IMR-90 (cell line): Measurements from ENCODE around the gene USH2A. TPM values are rescaled to one million over a fixed set of nuclear protein-coding genes. Genes with fewer than 3 reads are reported as not detected.

Source experiments
- ATAC-seq: fragments of 200-7000 bp; cut with Tn5 transposase; 2 replicates; pipeline ENCODE4 v1.9.1; 2020; ENCODE audit warnings: low read depth, mild to moderate bottlenecking, moderate library complexity
- BruUV-seq: library from RNA; stranded (reverse); fragments of 400-500 nt; replicated peaks from 2 replicates; lab custom pipeline; 2021; lab: Mats Ljungman, UMichigan
- CTCF ChIA-PET: fragments of 300-600 bp; formaldehyde crosslinking; extraction: SDS; loops from one replicate; lab custom pipeline; 2021; ENCODE audit warnings: antibody characterized with exemption; lab: Yijun Ruan, JAX
- POLR2A ChIA-PET: fragments of 300-600 bp; sonication (Branson Sonifier 250); formaldehyde crosslinking; loops from one replicate; lab custom pipeline; 2022; ENCODE audit warnings: antibody characterized with exemption; ENCODE audit not compliant: unreplicated experiment; lab: Charles Lee
- DNase-seq: peaks from one replicate; pipeline ENCODE4 v3.0.0; 2013
- H2AFZ ChIP-seq: replicated peaks from 2 replicates; pipeline ENCODE3; 2013; ENCODE audit warnings: low read length, mild to moderate bottlenecking; ENCODE audit not compliant: poor library complexity
- H2AK5ac ChIP-seq: 2 replicates; pipeline ENCODE4 v1.6.1; 2013; ENCODE audit warnings: low read depth, low read length, inconsistent platforms
- H2AK9ac ChIP-seq: replicated peaks from 2 replicates; pipeline ENCODE3; 2013; ENCODE audit warnings: mild to moderate bottlenecking, low read depth, low read length, moderate library complexity; ENCODE audit not compliant: poor library complexity
- H2BK120ac ChIP-seq: 2 replicates; pipeline ENCODE4 v1.6.1; 2013; ENCODE audit warnings: low read depth, low read length, inconsistent platforms
- H2BK15ac ChIP-seq: 3 replicates; pipeline ENCODE4 v1.6.1; 2013; ENCODE audit warnings: low read depth, low read length, inconsistent platforms
- H2BK20ac ChIP-seq: 2 replicates; pipeline ENCODE4 v1.6.1; 2013; ENCODE audit warnings: low read depth, mild to moderate bottlenecking, inconsistent platforms, low read length, moderate library complexity
- H2BK5ac ChIP-seq: 2 replicates; pipeline ENCODE4 v1.6.1; 2013; ENCODE audit warnings: mild to moderate bottlenecking, low read depth, low read length, inconsistent platforms; ENCODE audit not compliant: poor library complexity, severe bottlenecking
- H3K14ac ChIP-seq: replicated peaks from 2 replicates; pipeline ENCODE4 v1.6.1; 2013; ENCODE audit warnings: low read depth, low read length, inconsistent platforms
- H3K18ac ChIP-seq: 2 replicates; pipeline ENCODE4 v1.6.1; 2013; ENCODE audit warnings: low read depth, low read length, control low read depth
- H3K23ac ChIP-seq: 2 replicates; pipeline ENCODE4 v1.6.1; 2013; ENCODE audit warnings: low read depth, low read length, inconsistent platforms
- H3K27ac ChIP-seq: 2 replicates; pipeline ENCODE4 v1.5.1; 2013; ENCODE audit warnings: mild to moderate bottlenecking, control low read depth, low read length; ENCODE audit not compliant: insufficient read depth
- H3K27me3 ChIP-seq: 2 replicates; pipeline ENCODE4 v1.6.1; 2013; ENCODE audit warnings: low read length; ENCODE audit not compliant: control insufficient read depth, insufficient read depth
- H3K36me3 ChIP-seq: 2 replicates; pipeline ENCODE4 v1.6.1; 2013; ENCODE audit warnings: low read length, mixed read lengths; ENCODE audit not compliant: control insufficient read depth, insufficient read depth
- H3K4ac ChIP-seq: 2 replicates; pipeline ENCODE4 v1.6.1; 2013; ENCODE audit warnings: low read depth, low read length, inconsistent platforms
- H3K4me1 ChIP-seq: 2 replicates; pipeline ENCODE4 v1.6.1; 2013; ENCODE audit warnings: low read length, mixed read lengths; ENCODE audit not compliant: control insufficient read depth, insufficient read depth
- H3K4me2 ChIP-seq: 2 replicates; pipeline ENCODE4 v1.6.1; 2013; ENCODE audit warnings: low read depth, mild to moderate bottlenecking, control low read depth, low read length, moderate library complexity
- H3K4me3 ChIP-seq: 2 replicates; pipeline ENCODE4 v1.5.1; 2013; ENCODE audit warnings: low read depth, mild to moderate bottlenecking, control low read depth, low read length, moderate library complexity; ENCODE audit not compliant: insufficient read depth
- H3K56ac ChIP-seq: 2 replicates; pipeline ENCODE4 v1.6.1; 2013; ENCODE audit warnings: low read length, inconsistent platforms; ENCODE audit not compliant: insufficient read depth; ENCODE audit errors: extremely low read depth
- H3K79me1 ChIP-seq, 2 experiments: 2 replicates each; pipeline ENCODE4 v1.6.1; 2013; ENCODE audit warnings: low read length in 2 of 2, inconsistent platforms in 1 of 2, low read depth in 1 of 2
- H3K9ac ChIP-seq: 2 replicates; pipeline ENCODE4 v1.6.1; 2013; ENCODE audit warnings: low read depth, low read length, control low read depth
- H3K9me1 ChIP-seq: 2 replicates; pipeline ENCODE4 v1.6.1; 2013; ENCODE audit warnings: low read length, inconsistent platforms; ENCODE audit not compliant: insufficient read depth
- H3K9me3 ChIP-seq: 2 replicates; pipeline ENCODE4 v1.6.1; 2013; ENCODE audit warnings: low read length; ENCODE audit not compliant: control insufficient read depth, insufficient read depth
- H4K20me1 ChIP-seq: 2 replicates; pipeline ENCODE4 v1.6.1; 2013; ENCODE audit warnings: low read length, inconsistent platforms; ENCODE audit not compliant: insufficient read depth
- H4K5ac ChIP-seq: 2 replicates; pipeline ENCODE4 v1.6.1; 2013; ENCODE audit warnings: mild to moderate bottlenecking, low read depth, low read length, control low read depth
- H4K8ac ChIP-seq, 2 experiments: 2 replicates each; pipeline ENCODE4 v1.6.1; 2013; ENCODE audit warnings: low read depth in 2 of 2, low read length in 2 of 2, control low read depth in 1 of 2, inconsistent platforms in 1 of 2
- H4K91ac ChIP-seq: 2 replicates; pipeline ENCODE4 v1.6.1; 2013; ENCODE audit warnings: low read depth, low read length, inconsistent platforms; ENCODE audit not compliant: insufficient read depth
- BHLHE40 ChIP-seq: fragments of 150-350 bp; IDR thresholded peaks from 2 replicates; pipeline ENCODE4 v1.6.1; 2016; ENCODE audit warnings: mild to moderate bottlenecking, low read depth, low read length
- CEBPB ChIP-seq: IDR thresholded peaks from 2 replicates; pipeline ENCODE4 v1.6.1; 2012; ENCODE audit warnings: low read depth, low read length, improper control_type of control experiment
- CHD1 ChIP-seq: IDR thresholded peaks from 2 replicates; pipeline ENCODE4 v1.6.1; 2012; ENCODE audit warnings: low read depth, low read length, improper control_type of control experiment
- FOS ChIP-seq: fragments of 150-350 bp; IDR thresholded peaks from 2 replicates; pipeline ENCODE4 v1.6.1; 2016; ENCODE audit warnings: low read depth, low read length
- MAFK ChIP-seq: IDR thresholded peaks from 2 replicates; pipeline ENCODE4 v1.6.1; 2012; ENCODE audit warnings: low read depth, low read length, improper control_type of control experiment
- MAZ ChIP-seq: IDR thresholded peaks from 2 replicates; pipeline ENCODE4 v1.6.1; 2012; ENCODE audit warnings: low read depth, mild to moderate bottlenecking, low read length, improper control_type of control experiment, moderate library complexity, borderline replicate concordance
- NFE2L2 ChIP-seq: fragments of 150-350 bp; IDR thresholded peaks from 2 replicates; pipeline ENCODE4 v1.6.1; 2016; ENCODE audit warnings: low read depth, mild to moderate bottlenecking, low read length
- POLR2A ChIP-seq: IDR thresholded peaks from 2 replicates; pipeline ENCODE4 v1.6.1; 2012; ENCODE audit warnings: mild to moderate bottlenecking, low read depth, low read length
- RAD21 ChIP-seq: IDR thresholded peaks from 2 replicates; pipeline ENCODE4 v1.6.1; 2012; ENCODE audit warnings: low read length, improper control_type of control experiment
- RCOR1 ChIP-seq: IDR thresholded peaks from 2 replicates; pipeline ENCODE4 v1.6.1; 2012; ENCODE audit warnings: mild to moderate bottlenecking, low read length, improper control_type of control experiment; ENCODE audit not compliant: insufficient replicate concordance
- RFX5 ChIP-seq: IDR thresholded peaks from 2 replicates; pipeline ENCODE4 v1.8.0; 2012; ENCODE audit warnings: low read depth, mild to moderate bottlenecking, low read length, moderate library complexity
- SMC3 ChIP-seq: fragments of 150-350 bp; IDR thresholded peaks from 2 replicates; pipeline ENCODE4 v1.6.1; 2016; ENCODE audit warnings: low read depth, mild to moderate bottlenecking, antibody characterized with exemption, low read length, moderate library complexity
- WGBS, 2 experiments: methylation state at CpG; one replicate each; pipeline versions ENCODE4 v1.1.5 to v1.1.7; 2013; ENCODE audit warnings: missing lambda C conversion rate in 2 of 2; ENCODE audit not compliant: insufficient read length in 1 of 2; ENCODE audit errors: extremely low coverage in 2 of 2; 5-methylcytosine and 5-hydroxymethylcytosine counted together
- dilution Hi-C: fragments of 300-500 bp; cut with HindIII; formaldehyde crosslinking; loops from one replicate; pipeline ENCODE4 v1.14.3; 2018; ENCODE audit warnings: low sequenced_read_pairs; ENCODE audit not compliant: unreplicated experiment
- in situ Hi-C: fragments of 300-500 bp; cut with MboI; formaldehyde crosslinking; loops from 3 replicates; pipeline ENCODE4 v1.14.3; 2019; ENCODE audit warnings: low sequenced_read_pairs, inconsistent platforms, mixed read lengths
- intact Hi-C: fragments of 100-400 bp; cut with micrococcal nuclease; formaldehyde crosslinking; loops from 2 replicates; pipeline ENCODE4 v1.10.0; 2022
- polyA plus RNA-seq, 3 experiments: library from polyadenylated mRNA; depleted of rRNA; stranded (reverse); fragments of >200 nt; gene quantifications; 2 replicates each; pipeline ENCODE4 v1.2.3, GENCODE V29; 2012; ENCODE audit warnings: low replicate concordance in 1 of 3
- total RNA-seq: library from RNA; depleted of rRNA; stranded (reverse); fragments of >200 nt; gene quantifications from 2 replicates; pipeline ENCODE4 v1.2.3, GENCODE V29; 2012
- TF ChIP-seq, protein P1 (sequence below): fragments of 150-350 bp; IDR thresholded peaks from 2 replicates; pipeline ENCODE4 v1.6.1; 2017; ENCODE audit warnings: mild to moderate bottlenecking, antibody characterized with exemption, low read length, low read depth
- TF ChIP-seq, protein P2 (sequence below): fragments of 150-350 bp; IDR thresholded peaks from 2 replicates; pipeline ENCODE4 v1.6.1; 2016; ENCODE audit warnings: low read depth, mild to moderate bottlenecking, low read length, moderate library complexity, borderline replicate concordance
- TF ChIP-seq, protein P3 (sequence below): conservative IDR thresholded peaks from 2 replicates; pipeline ENCODE4 v1.5.1; 2012; ENCODE audit warnings: mild to moderate bottlenecking, low read depth, low read length, improper control_type of control experiment

Gene USH2A
- total and polyA plus RNA-seq, 2 of the 4 experiments (the other 2 are of a cell fraction): under 0.01 to 0.02 TPM

DNA sequence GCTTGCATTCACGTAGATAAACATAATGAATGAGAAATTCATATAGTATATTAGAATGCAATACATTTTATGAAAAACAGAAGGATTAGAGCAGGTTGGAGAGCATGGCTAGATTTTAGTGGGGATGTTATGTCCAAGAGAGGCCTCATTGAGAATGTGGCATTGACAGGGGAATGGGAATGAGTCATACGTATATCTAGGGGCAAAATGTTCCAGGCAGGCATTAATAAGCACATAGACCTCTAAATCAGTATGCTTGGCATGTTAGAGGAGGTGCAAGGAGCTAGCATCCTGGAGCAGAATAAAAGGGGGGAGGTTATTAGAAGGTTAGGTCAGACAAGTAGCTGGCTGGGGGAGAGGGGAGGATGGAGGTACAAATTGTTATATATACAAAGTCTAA is 93.0 kb downstream of the USH2A start:
- Histone ChIP-seq H3K27me3 (no peaks in the 10 kb centered on the region), H4K5ac (no peak overlapping the region), H4K91ac (no peak overlapping the region), H3K79me1 (no peaks in the 10 kb centered on the region), H2AK9ac (no peak overlapping the region), H4K20me1 (no peaks in the 10 kb centered on the region), H2AK5ac (no peak overlapping the region), H3K9me1 (no peaks in the 10 kb centered on the region), H3K23ac (no peak overlapping the region), H3K14ac (no peak overlapping the region), H3K4me1 (0 out of 2 replicates have a peak, but pooled peaks cover 2% of the 10 kb centered on the region), H2AFZ (no peak overlapping the region), H3K4me3 (no peak overlapping the region), H2BK120ac (no peak overlapping the region), H3K56ac (no peak overlapping the region), H2BK5ac (no peak overlapping the region), H2BK15ac (no peak overlapping the region), H2BK20ac (no peak overlapping the region), H3K4ac (no peak overlapping the region), H3K36me3 (no peaks in the 10 kb centered on the region), H3K4me2 (no peak overlapping the region), H3K9ac (no peak overlapping the region), H3K18ac (no peak overlapping the region), H3K9me3 (peaks cover 3% of the 10 kb centered on the region), H4K8ac (no peak overlapping the region), H3K27ac (no peak overlapping the region)
- intact Hi-C loops: no loop called here
- ATAC-seq: no peak; the same call in 1 of the 2 replicates
- in situ Hi-C loops: no loop called here
- WGBS, 2 experiments: 75% methylated on average over 1 of the region's 2 CpGs; no CpG with 5 or more reads in 1 of the 2 experiments
- POLR2A ChIA-PET: no interaction called here
- DNase-seq: peak; percentile 13
- BruUV-seq: no TSS peak
- CTCF ChIA-PET: interaction anchor here (0.8 kb wide), 1 partner anchor 20 kb away, joined by 3 read pairs; no protein-coding TSS in a partner anchor
- no peak for TF ChIP-seq CEBPB
- no peak for TF ChIP-seq CHD1
- TF ChIP-seq SMC3: no peak
- TF ChIP-seq BHLHE40: no peak
- TF ChIP-seq RAD21: no peak
- TF ChIP-seq RFX5: no peak
- TF ChIP-seq MAFK: no peak
- TF ChIP-seq RCOR1: no peak
- no peak for TF ChIP-seq POLR2A
- TF ChIP-seq FOS: no peak
- TF ChIP-seq MAZ: no peak
- TF ChIP-seq, protein P1, sequence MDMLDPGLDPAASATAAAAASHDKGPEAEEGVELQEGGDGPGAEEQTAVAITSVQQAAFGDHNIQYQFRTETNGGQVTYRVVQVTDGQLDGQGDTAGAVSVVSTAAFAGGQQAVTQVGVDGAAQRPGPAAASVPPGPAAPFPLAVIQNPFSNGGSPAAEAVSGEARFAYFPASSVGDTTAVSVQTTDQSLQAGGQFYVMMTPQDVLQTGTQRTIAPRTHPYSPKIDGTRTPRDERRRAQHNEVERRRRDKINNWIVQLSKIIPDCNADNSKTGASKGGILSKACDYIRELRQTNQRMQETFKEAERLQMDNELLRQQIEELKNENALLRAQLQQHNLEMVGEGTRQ: no peak
- TF ChIP-seq, protein P2, sequence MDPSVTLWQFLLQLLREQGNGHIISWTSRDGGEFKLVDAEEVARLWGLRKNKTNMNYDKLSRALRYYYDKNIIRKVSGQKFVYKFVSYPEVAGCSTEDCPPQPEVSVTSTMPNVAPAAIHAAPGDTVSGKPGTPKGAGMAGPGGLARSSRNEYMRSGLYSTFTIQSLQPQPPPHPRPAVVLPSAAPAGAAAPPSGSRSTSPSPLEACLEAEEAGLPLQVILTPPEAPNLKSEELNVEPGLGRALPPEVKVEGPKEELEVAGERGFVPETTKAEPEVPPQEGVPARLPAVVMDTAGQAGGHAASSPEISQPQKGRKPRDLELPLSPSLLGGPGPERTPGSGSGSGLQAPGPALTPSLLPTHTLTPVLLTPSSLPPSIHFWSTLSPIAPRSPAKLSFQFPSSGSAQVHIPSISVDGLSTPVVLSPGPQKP: no peak
- no peak for TF ChIP-seq NFE2L2
- TF ChIP-seq, protein P3, sequence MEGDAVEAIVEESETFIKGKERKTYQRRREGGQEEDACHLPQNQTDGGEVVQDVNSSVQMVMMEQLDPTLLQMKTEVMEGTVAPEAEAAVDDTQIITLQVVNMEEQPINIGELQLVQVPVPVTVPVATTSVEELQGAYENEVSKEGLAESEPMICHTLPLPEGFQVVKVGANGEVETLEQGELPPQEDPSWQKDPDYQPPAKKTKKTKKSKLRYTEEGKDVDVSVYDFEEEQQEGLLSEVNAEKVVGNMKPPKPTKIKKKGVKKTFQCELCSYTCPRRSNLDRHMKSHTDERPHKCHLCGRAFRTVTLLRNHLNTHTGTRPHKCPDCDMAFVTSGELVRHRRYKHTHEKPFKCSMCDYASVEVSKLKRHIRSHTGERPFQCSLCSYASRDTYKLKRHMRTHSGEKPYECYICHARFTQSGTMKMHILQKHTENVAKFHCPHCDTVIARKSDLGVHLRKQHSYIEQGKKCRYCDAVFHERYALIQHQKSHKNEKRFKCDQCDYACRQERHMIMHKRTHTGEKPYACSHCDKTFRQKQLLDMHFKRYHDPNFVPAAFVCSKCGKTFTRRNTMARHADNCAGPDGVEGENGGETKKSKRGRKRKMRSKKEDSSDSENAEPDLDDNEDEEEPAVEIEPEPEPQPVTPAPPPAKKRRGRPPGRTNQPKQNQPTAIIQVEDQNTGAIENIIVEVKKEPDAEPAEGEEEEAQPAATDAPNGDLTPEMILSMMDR: no peak
- dilution Hi-C loops: no loop called here
